A673 (cell line): ENCODE data around the gene RALGAPB. TPM values are rescaled to one million over a fixed set of nuclear protein-coding genes. Genes with fewer than 3 reads are reported as not detected.

Source experiments
- BruUV-seq: library from RNA; stranded (reverse); fragments of 400-500 nt; replicated peaks from 2 replicates; lab custom pipeline; 2021; lab: Mats Ljungman, UMichigan
- CTCF ChIA-PET: fragments of 300-600 bp; sonication (Branson Sonifier 250); formaldehyde crosslinking; loops from one replicate; lab custom pipeline; 2022; ENCODE audit warnings: antibody characterized with exemption; lab: Charles Lee
- POLR2A ChIA-PET: fragments of 300-600 bp; sonication (Branson Sonifier 250); formaldehyde crosslinking; loops from one replicate; lab custom pipeline; 2022; ENCODE audit warnings: antibody characterized with exemption; ENCODE audit not compliant: low non-redundant PET; lab: Charles Lee
- DNase-seq: peaks from one replicate; pipeline ENCODE4 v3.0.0-alpha.2; 2015; ENCODE audit warnings: low spot score
- H3K27ac ChIP-seq: fragments of 200-600 bp; sonication (generic); 2 replicates; pipeline ENCODE4 v1.5.1; 2016; ENCODE audit warnings: mixed run types, low read depth, mild to moderate bottlenecking, mixed read lengths, antibody characterized with exemption, low read length; ENCODE audit not compliant: poor library complexity, severe bottlenecking
- H3K27me3 ChIP-seq: fragments of 200-600 bp; sonication (generic); replicated peaks from 2 replicates; pipeline ENCODE4 v1.6.1; 2017; ENCODE audit warnings: mixed run types, low read depth, mild to moderate bottlenecking, mixed read lengths, antibody characterized with exemption, low read length; ENCODE audit not compliant: insufficient read depth, poor library complexity
- H3K36me3 ChIP-seq: fragments of 200-600 bp; sonication (generic); 2 replicates; pipeline ENCODE4 v1.6.1; 2016; ENCODE audit warnings: mixed run types, mild to moderate bottlenecking, mixed read lengths, antibody characterized with exemption, low read length; ENCODE audit not compliant: insufficient read depth, poor library complexity, severe bottlenecking
- H3K4me1 ChIP-seq: fragments of 200-600 bp; sonication (generic); 2 replicates; pipeline ENCODE4 v1.6.1; 2017; ENCODE audit warnings: mixed run types, mild to moderate bottlenecking, mixed read lengths, antibody characterized with exemption, low read length; ENCODE audit not compliant: insufficient read depth, poor library complexity, severe bottlenecking
- H3K4me3 ChIP-seq: fragments of 200-600 bp; sonication (generic); 2 replicates; pipeline ENCODE4 v1.5.1; 2016; ENCODE audit warnings: low read depth, mixed run types, mild to moderate bottlenecking, mixed read lengths, low read length; ENCODE audit not compliant: poor library complexity, severe bottlenecking
- H3K9me3 ChIP-seq: fragments of 200-600 bp; sonication (generic); 2 replicates; pipeline ENCODE4 v1.6.1; 2016; ENCODE audit warnings: mixed run types, low read depth, mild to moderate bottlenecking, mixed read lengths, antibody characterized with exemption, low read length; ENCODE audit not compliant: poor library complexity, severe bottlenecking
- EZH2 ChIP-seq: fragments of 200-600 bp; sonication (generic); IDR thresholded peaks from 2 replicates; pipeline ENCODE4 v1.6.1; 2017; ENCODE audit warnings: borderline replicate concordance, low read depth, mild to moderate bottlenecking, mixed read lengths, antibody characterized with exemption, low read length; ENCODE audit not compliant: poor library complexity, severe bottlenecking
- intact Hi-C: fragments of 100-400 bp; cut with micrococcal nuclease; formaldehyde crosslinking; loops from one replicate; pipeline ENCODE4 v1.10.0; 2022; ENCODE audit not compliant: unreplicated experiment
- total RNA-seq: library from RNA; stranded (reverse); gene quantifications from 2 replicates; pipeline ENCODE4 v1.2.3, GENCODE V29; 2021
- TF ChIP-seq, protein P1 (sequence below): fragments of 300-800, 200-600 bp; sonication (generic); conservative IDR thresholded peaks from 2 replicates; pipeline ENCODE4 v1.5.1; 2017; ENCODE audit warnings: low read depth, mild to moderate bottlenecking, antibody characterized with exemption, low read length, moderate library complexity, mixed read lengths

RALGAPB gene
- total RNA-seq, 1 experiment from 2014 or later: 34.4 TPM

DNA sequence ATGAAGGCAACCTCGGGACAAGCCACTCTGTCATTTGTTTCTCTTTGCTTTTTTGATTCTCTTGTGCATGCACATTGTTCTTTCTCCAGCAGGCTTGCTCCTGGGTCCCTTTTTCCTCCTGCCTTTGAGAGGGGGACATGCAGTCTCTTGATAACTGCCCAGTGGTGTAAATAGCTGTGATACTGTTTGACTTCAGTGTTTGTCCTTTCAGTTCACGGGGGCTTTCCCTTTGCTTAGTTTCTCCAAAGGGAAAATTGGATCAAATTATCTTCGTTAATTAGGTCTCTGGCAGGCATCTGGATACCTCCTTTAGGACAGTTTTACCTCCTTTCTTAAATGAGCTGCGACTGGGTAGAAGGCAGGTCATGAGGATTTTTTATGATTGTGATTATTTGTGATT is 41.5 kb downstream of the RALGAPB start:
- POLR2A ChIA-PET: no interaction called here
- intact Hi-C loops: no loop called here
- Histone ChIP-seq H3K27me3 (no peaks in the 10 kb centered on the region), H3K4me3 (no peak overlapping the region), H3K9me3 (no peaks in the 10 kb centered on the region), H3K27ac (no peak overlapping the region), H3K36me3 (peaks cover 29% of the 10 kb centered on the region), H3K4me1 (no peaks in the 10 kb centered on the region)
- no peak for DNase-seq
- no TSS peak for BruUV-seq
- no peak for TF ChIP-seq EZH2
- TF ChIP-seq, protein P1, sequence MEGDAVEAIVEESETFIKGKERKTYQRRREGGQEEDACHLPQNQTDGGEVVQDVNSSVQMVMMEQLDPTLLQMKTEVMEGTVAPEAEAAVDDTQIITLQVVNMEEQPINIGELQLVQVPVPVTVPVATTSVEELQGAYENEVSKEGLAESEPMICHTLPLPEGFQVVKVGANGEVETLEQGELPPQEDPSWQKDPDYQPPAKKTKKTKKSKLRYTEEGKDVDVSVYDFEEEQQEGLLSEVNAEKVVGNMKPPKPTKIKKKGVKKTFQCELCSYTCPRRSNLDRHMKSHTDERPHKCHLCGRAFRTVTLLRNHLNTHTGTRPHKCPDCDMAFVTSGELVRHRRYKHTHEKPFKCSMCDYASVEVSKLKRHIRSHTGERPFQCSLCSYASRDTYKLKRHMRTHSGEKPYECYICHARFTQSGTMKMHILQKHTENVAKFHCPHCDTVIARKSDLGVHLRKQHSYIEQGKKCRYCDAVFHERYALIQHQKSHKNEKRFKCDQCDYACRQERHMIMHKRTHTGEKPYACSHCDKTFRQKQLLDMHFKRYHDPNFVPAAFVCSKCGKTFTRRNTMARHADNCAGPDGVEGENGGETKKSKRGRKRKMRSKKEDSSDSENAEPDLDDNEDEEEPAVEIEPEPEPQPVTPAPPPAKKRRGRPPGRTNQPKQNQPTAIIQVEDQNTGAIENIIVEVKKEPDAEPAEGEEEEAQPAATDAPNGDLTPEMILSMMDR: no peak
- CTCF ChIA-PET: no interaction called here

DNA sequence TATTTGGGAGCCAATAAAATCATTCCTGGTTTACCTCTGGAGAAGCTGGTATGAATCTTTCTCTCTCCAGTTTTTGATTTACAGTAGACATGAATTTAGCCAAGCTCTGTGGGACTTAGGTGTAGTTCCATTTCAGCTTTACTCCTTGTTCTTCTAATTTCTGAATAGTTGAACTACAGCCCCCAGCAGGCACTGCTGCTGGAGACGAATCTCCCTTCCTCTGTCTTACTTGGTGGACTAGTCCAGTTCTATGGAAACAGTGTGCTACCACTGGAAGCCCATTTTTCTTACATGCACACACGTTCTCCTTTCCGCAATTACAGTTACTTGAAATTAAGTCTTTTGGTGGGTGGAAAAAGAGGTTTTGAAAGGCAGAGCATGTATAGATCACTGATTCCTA is 42.3 kb downstream of the RALGAPB start:
- no peak overlapping the region for H3K27ac ChIP-seq
- ChIA-PET POLR2A (no interaction called here), CTCF (no interaction called here)

DNA sequence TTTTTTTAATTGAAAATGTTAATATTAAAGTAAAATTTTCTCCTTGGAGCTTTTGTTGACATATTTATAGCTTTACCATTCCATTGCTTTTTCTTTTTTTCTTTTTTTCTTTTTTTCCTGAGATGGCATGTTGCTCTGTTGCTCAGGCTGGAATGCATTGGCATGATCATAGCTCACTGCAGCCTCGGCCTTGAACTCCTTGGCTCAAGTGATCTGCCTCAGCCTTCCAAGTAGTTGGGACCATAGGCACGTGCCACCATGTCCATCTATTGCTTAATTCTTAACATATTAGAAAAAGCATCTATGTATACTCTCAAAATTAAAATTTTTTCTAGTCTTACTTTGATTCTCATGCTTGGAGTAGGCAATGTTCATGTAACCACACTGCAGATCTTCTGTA is 43.0 kb downstream of the RALGAPB start:
- ChIA-PET CTCF (no interaction called here), POLR2A (no interaction called here)
- Histone ChIP-seq H3K4me3 (no peak overlapping the region), H3K4me1 (no peaks in the 10 kb centered on the region), H3K27me3 (no peaks in the 10 kb centered on the region), H3K36me3 (peaks cover 19% of the 10 kb centered on the region), H3K27ac (no peak overlapping the region), H3K9me3 (no peaks in the 10 kb centered on the region)
- TF ChIP-seq, protein P1: no peak
- no peak for TF ChIP-seq EZH2
- DNase-seq: no peak
- BruUV-seq: no TSS peak
- intact Hi-C loops: no loop called here

More for the DNA sequence above, 42.3 kb downstream of the RALGAPB start:
- no peaks in the 10 kb centered on the region for H3K27me3 ChIP-seq
- peaks cover 23% of the 10 kb centered on the region for H3K36me3 ChIP-seq
- DNase-seq: no peak
- no TSS peak for BruUV-seq
- no peaks in the 10 kb centered on the region for H3K4me1 ChIP-seq
- H3K4me3 ChIP-seq: no peak overlapping the region
- H3K9me3 ChIP-seq: no peaks in the 10 kb centered on the region
- TF ChIP-seq, protein P1: no peak
- no peak for TF ChIP-seq EZH2
- intact Hi-C loops: no loop called here
